ENCODE results near the gene MAPK11. TPM values are rescaled to one million over a fixed set of nuclear protein-coding genes. Genes with fewer than 3 reads are reported as not detected.

Gene MAPK11
- polyA plus RNA-seq (2013, experiment 1 of 2) = 5.5 TPM
- polyA plus RNA-seq (2013, experiment 2 of 2) = 5.0 TPM

GRCh38 chr22:50269970-50270665 lies at the start of gene MAPK11:
TSS of gene MAPK11 (minus strand) at chr22:50270380. CDS start at chr22:50270292, 88 bp downstream.
- H2BK15ac ChIP-seq (ENCODE audit: low read depth, poor library complexity, severe bottlenecking) = peak within 1 kb of the TSS; percentile 35
- no peak within 1 kb of the TSS for H3K14ac ChIP-seq (ENCODE audit: low read length in 2 of 2)
- DNase-seq = peak; percentile 33
- WGBS = 2% methylated on average over 28 of the region's 92 CpGs
- peak within 1 kb of the TSS in 1 of 2 experiments; percentile 18 for H2BK12ac ChIP-seq (ENCODE audit: low read length in 2 of 2)
- H3K4me2 ChIP-seq (ENCODE audit: low read length, poor library complexity, severe bottlenecking) = peak within 1 kb of the TSS; percentile 95
- H3K9me3 ChIP-seq (ENCODE audit: control insufficient read depth, low read length) = no peaks in the 10 kb centered on the region
- H2BK120ac ChIP-seq (ENCODE audit: low read depth, low read length) = no peak within 1 kb of the TSS
- peak within 1 kb of the TSS; percentile 61 to 75 for H3K4me3 ChIP-seq (ENCODE audit: insufficient read depth in 1 of 2, low read depth in 1 of 2, low read length in 2 of 2)
- peaks cover 43% of the 10 kb centered on the region for H3K4me1 ChIP-seq (ENCODE audit: control insufficient read depth, insufficient read depth, low read depth, low read length)
- H3K27ac ChIP-seq (ENCODE audit: low read length, poor library complexity, severe bottlenecking) = no peak within 1 kb of the TSS
- peak within 1 kb of the TSS in 1 of 2 experiments; percentile 11 for H3K18ac ChIP-seq (ENCODE audit: low read depth in 1 of 2, low read length in 2 of 2)
- no peak within 1 kb of the TSS for H2BK5ac ChIP-seq (ENCODE audit: low read depth, low read length, poor library complexity, severe bottlenecking)
- no peak within 1 kb of the TSS for H3K4ac ChIP-seq (ENCODE audit: low read depth in 1 of 2, low read length in 2 of 2)
- H3K36me3 ChIP-seq (ENCODE audit: control insufficient read depth in 1 of 2, insufficient read depth in 2 of 2, low read depth in 1 of 2, low read length in 2 of 2) = peaks cover 14 to 33% of the 10 kb centered on the region in 2 experiments
- H4K8ac ChIP-seq (ENCODE audit: low read length) = peak within 1 kb of the TSS; percentile 31
- H3K79me1 ChIP-seq (replicated peaks; ENCODE audit: low read length, poor library complexity, severe bottlenecking) = no peaks in the 10 kb centered on the region
- no peak within 1 kb of the TSS for H4K91ac ChIP-seq (ENCODE audit: low read length)
- no peak within 1 kb of the TSS for H2AK5ac ChIP-seq (ENCODE audit: low read length, severe bottlenecking)
- H3K23ac ChIP-seq (ENCODE audit: low read length in 2 of 2) = peak within 1 kb of the TSS in 1 of 2 experiments; percentile 51
- peak within 1 kb of the TSS; percentile 62 for H2AFZ ChIP-seq (ENCODE audit: low read depth, low read length)
- H3K27me3 ChIP-seq (ENCODE audit: control insufficient read depth in 1 of 2, insufficient read depth in 1 of 2, low read length in 2 of 2) = peaks cover 0 to 15% of the 10 kb centered on the region in 2 experiments
- peak within 1 kb of the TSS; percentile 43 for H3K9ac ChIP-seq (ENCODE audit: low read length)

- H3K23ac ChIP-seq (ENCODE audit: low read length in 2 of 2) = no peak overlapping the region
- H3K9ac ChIP-seq (ENCODE audit: low read length) = no peak overlapping the region
- no peak overlapping the region for H2BK5ac ChIP-seq (ENCODE audit: low read depth, low read length, poor library complexity, severe bottlenecking)
- no peak overlapping the region for H2BK120ac ChIP-seq (ENCODE audit: low read depth, low read length)
- H2AFZ ChIP-seq (ENCODE audit: low read depth, low read length) = no peak overlapping the region
- no peak overlapping the region for H4K8ac ChIP-seq (ENCODE audit: low read length)
- H3K36me3 ChIP-seq (ENCODE audit: control insufficient read depth in 1 of 2, insufficient read depth in 2 of 2, low read depth in 1 of 2, low read length in 2 of 2) = peaks cover 0 to 18% of the 10 kb centered on the region in 2 experiments
- peaks cover 4% of the 10 kb centered on the region for H3K4me1 ChIP-seq (ENCODE audit: control insufficient read depth, insufficient read depth, low read depth, low read length)
- no peaks in the 10 kb centered on the region for H3K9me3 ChIP-seq (ENCODE audit: control insufficient read depth, low read length)
- H2BK12ac ChIP-seq (ENCODE audit: low read length in 2 of 2) = no peak overlapping the region
- H4K91ac ChIP-seq (ENCODE audit: low read length) = no peak overlapping the region
- peak overlapping the region in 1 of 2 experiments; percentile 7 for H3K4me3 ChIP-seq (ENCODE audit: insufficient read depth in 1 of 2, low read depth in 1 of 2, low read length in 2 of 2)
- H3K27ac ChIP-seq (ENCODE audit: low read length, poor library complexity, severe bottlenecking) = no peak overlapping the region
- H2AK5ac ChIP-seq (ENCODE audit: low read length, severe bottlenecking) = no peak overlapping the region
- no peak overlapping the region for H3K18ac ChIP-seq (ENCODE audit: low read depth in 1 of 2, low read length in 2 of 2)
- no peak overlapping the region for H3K4me2 ChIP-seq (ENCODE audit: low read length, poor library complexity, severe bottlenecking)
- peaks cover 3% of the 10 kb centered on the region for H3K79me1 ChIP-seq (replicated peaks; ENCODE audit: low read length, poor library complexity, severe bottlenecking)
- 89% methylated on average over 15 of the region's 15 CpGs for WGBS
- H3K27me3 ChIP-seq (ENCODE audit: control insufficient read depth in 1 of 2, insufficient read depth in 1 of 2, low read length in 2 of 2) = no peaks in the 10 kb centered on the region
- no peak overlapping the region for H3K14ac ChIP-seq (ENCODE audit: low read length in 2 of 2)
- H2BK15ac ChIP-seq (ENCODE audit: low read depth, poor library complexity, severe bottlenecking) = no peak overlapping the region
- H3K4ac ChIP-seq (ENCODE audit: low read depth in 1 of 2, low read length in 2 of 2) = no peak overlapping the region
- DNase-seq = no peak
These were observed 49.3 kb upstream of the MAPK11 start for GRCh38 chr22:50319503-50319951.

- Histone ChIP-seq H4K91ac (ENCODE audit: low read length) (peak overlapping the region; percentile 14), H2BK15ac (ENCODE audit: low read depth, poor library complexity, severe bottlenecking) (no peak overlapping the region), H3K23ac (ENCODE audit: low read length in 2 of 2) (no peak overlapping the region)
These were observed 48.7 kb upstream of the MAPK11 start for GRCh38 chr22:50318698-50319411.

GRCh38 chr22:50318356-50318697 lies 48.1 kb upstream of the MAPK11 start:
- no peak for DNase-seq
- Histone ChIP-seq H2AFZ (ENCODE audit: low read depth, low read length) (no peak overlapping the region), H3K4me1 (ENCODE audit: control insufficient read depth, insufficient read depth, low read depth, low read length) (peaks cover 10% of the 10 kb centered on the region), H3K27me3 (ENCODE audit: control insufficient read depth in 1 of 2, insufficient read depth in 1 of 2, low read length in 2 of 2) (no peaks in the 10 kb centered on the region), H3K36me3 (ENCODE audit: control insufficient read depth in 1 of 2, insufficient read depth in 2 of 2, low read depth in 1 of 2, low read length in 2 of 2) (peaks cover 0 to 18% of the 10 kb centered on the region in 2 experiments), H2BK12ac (ENCODE audit: low read length in 2 of 2) (no peak overlapping the region), H3K4me2 (ENCODE audit: low read length, poor library complexity, severe bottlenecking) (no peak overlapping the region), H3K9me3 (ENCODE audit: control insufficient read depth, low read length) (no peaks in the 10 kb centered on the region), H2BK5ac (ENCODE audit: low read depth, low read length, poor library complexity, severe bottlenecking) (no peak overlapping the region), H3K9ac (ENCODE audit: low read length) (no peak overlapping the region), H3K27ac (ENCODE audit: low read length, poor library complexity, severe bottlenecking) (no peak overlapping the region), H4K8ac (ENCODE audit: low read length) (no peak overlapping the region), H3K18ac (ENCODE audit: low read depth in 1 of 2, low read length in 2 of 2) (no peak overlapping the region), H3K23ac (ENCODE audit: low read length in 2 of 2) (no peak overlapping the region), H2BK120ac (ENCODE audit: low read depth, low read length) (no peak overlapping the region), H4K91ac (ENCODE audit: low read length) (no peak overlapping the region), H2BK15ac (ENCODE audit: low read depth, poor library complexity, severe bottlenecking) (no peak overlapping the region), H3K79me1 (replicated peaks; ENCODE audit: low read length, poor library complexity, severe bottlenecking) (peaks cover 3% of the 10 kb centered on the region), H3K4ac (ENCODE audit: low read depth in 1 of 2, low read length in 2 of 2) (no peak overlapping the region), H3K4me3 (ENCODE audit: insufficient read depth in 1 of 2, low read depth in 1 of 2, low read length in 2 of 2) (no peak overlapping the region), H2AK5ac (ENCODE audit: low read length, severe bottlenecking) (no peak overlapping the region), H3K14ac (ENCODE audit: low read length in 2 of 2) (no peak overlapping the region)
- WGBS = 73% methylated on average over 7 of the region's 7 CpGs

More at GRCh38 chr22:50318698-50319411, 48.7 kb upstream of the MAPK11 start:
- Histone ChIP-seq H3K27me3 (ENCODE audit: control insufficient read depth in 1 of 2, insufficient read depth in 1 of 2, low read length in 2 of 2) (no peaks in the 10 kb centered on the region), H3K4me3 (ENCODE audit: insufficient read depth in 1 of 2, low read depth in 1 of 2, low read length in 2 of 2) (no peak overlapping the region), H4K8ac (ENCODE audit: low read length) (peak overlapping the region; percentile 35), H3K4me1 (ENCODE audit: control insufficient read depth, insufficient read depth, low read depth, low read length) (peaks cover 10% of the 10 kb centered on the region), H2BK5ac (ENCODE audit: low read depth, low read length, poor library complexity, severe bottlenecking) (no peak overlapping the region), H3K9ac (ENCODE audit: low read length) (no peak overlapping the region), H3K27ac (ENCODE audit: low read length, poor library complexity, severe bottlenecking) (no peak overlapping the region), H2AFZ (ENCODE audit: low read depth, low read length) (no peak overlapping the region), H3K36me3 (ENCODE audit: control insufficient read depth in 1 of 2, insufficient read depth in 2 of 2, low read depth in 1 of 2, low read length in 2 of 2) (peaks cover 0 to 18% of the 10 kb centered on the region in 2 experiments), H3K18ac (ENCODE audit: low read depth in 1 of 2, low read length in 2 of 2) (no peak overlapping the region), H3K9me3 (ENCODE audit: control insufficient read depth, low read length) (no peaks in the 10 kb centered on the region), H3K4ac (ENCODE audit: low read depth in 1 of 2, low read length in 2 of 2) (no peak overlapping the region), H3K14ac (ENCODE audit: low read length in 2 of 2) (peak overlapping the region in 1 of 2 experiments; percentile 36), H2BK12ac (ENCODE audit: low read length in 2 of 2) (no peak overlapping the region), H3K79me1 (replicated peaks; ENCODE audit: low read length, poor library complexity, severe bottlenecking) (peaks cover 3% of the 10 kb centered on the region), H2BK120ac (ENCODE audit: low read depth, low read length) (no peak overlapping the region), H3K4me2 (ENCODE audit: low read length, poor library complexity, severe bottlenecking) (no peak overlapping the region), H2AK5ac (ENCODE audit: low read length, severe bottlenecking) (no peak overlapping the region)
- 82% methylated on average over 21 of the region's 21 CpGs for WGBS
- DNase-seq = no peak
